ENCODE measurements around the gene CBLN2.

CBLN2 gene

DNA sequence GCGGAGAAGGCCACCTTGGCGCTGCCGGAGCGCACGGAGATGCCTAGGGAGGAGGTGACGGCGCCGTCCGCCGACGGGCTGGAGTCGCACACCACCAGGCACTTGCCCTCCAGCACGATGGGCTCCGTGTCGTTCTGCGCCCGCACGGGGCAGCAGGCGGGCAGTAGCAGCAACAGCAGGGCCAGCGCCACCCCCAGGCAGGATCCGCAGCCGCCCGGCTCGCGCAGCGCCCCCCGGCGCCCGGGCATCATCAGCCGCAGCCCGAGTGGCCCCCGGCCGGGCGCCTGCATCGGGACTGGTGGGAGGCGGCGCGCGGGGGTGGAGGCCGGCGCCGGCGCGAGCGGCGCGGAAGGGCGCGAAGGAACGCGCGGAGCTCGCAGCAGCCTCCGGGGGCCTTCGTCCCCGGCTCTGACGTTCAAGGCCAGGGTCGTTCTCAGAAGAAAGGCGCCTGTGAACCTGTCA lies 2.2 kb downstream of the CBLN2 start:
- Histone ChIP-seq H3K9me3 (ENCODE audit: severe bottlenecking) (no peaks in the 10 kb centered on the region), H3K4me3 (ENCODE audit: low read depth, low read length) (peak overlapping the region; percentile 49), H3K27me3 (ENCODE audit: insufficient read depth, low read depth, severe bottlenecking) (no peaks in the 10 kb centered on the region), H3K27ac (no peak overlapping the region), H3K36me3 (no peaks in the 10 kb centered on the region)
- peak; percentile 47 for DNase-seq
- TF ChIP-seq, protein P1, sequence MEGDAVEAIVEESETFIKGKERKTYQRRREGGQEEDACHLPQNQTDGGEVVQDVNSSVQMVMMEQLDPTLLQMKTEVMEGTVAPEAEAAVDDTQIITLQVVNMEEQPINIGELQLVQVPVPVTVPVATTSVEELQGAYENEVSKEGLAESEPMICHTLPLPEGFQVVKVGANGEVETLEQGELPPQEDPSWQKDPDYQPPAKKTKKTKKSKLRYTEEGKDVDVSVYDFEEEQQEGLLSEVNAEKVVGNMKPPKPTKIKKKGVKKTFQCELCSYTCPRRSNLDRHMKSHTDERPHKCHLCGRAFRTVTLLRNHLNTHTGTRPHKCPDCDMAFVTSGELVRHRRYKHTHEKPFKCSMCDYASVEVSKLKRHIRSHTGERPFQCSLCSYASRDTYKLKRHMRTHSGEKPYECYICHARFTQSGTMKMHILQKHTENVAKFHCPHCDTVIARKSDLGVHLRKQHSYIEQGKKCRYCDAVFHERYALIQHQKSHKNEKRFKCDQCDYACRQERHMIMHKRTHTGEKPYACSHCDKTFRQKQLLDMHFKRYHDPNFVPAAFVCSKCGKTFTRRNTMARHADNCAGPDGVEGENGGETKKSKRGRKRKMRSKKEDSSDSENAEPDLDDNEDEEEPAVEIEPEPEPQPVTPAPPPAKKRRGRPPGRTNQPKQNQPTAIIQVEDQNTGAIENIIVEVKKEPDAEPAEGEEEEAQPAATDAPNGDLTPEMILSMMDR (IDR thresholded peaks at IDR 0.05; ENCODE audit: low read depth, low read length): peak; percentile 63

DNA sequence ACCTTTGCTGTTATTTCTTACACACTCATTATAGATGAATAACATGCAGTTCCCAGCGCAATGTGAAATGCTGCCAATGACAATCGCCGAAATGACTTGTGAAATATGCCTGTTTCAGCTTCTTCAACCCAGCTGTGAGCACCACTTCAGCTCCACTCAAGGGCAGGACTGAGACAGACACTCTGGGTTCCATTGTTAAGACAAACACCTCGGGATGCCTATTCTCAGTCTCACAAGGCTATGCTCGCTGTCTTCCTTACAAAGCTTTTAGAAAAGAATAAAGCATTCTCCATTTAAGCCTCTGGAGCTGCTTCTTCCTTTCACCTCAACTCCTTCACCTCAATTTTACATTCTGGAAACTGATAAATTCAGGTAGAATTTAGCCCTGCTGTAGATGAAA lies 4.2 kb downstream of the CBLN2 start:
- H3K27me3 ChIP-seq (ENCODE audit: insufficient read depth, low read depth, severe bottlenecking): no peaks in the 10 kb centered on the region
- no peaks in the 10 kb centered on the region for H3K36me3 ChIP-seq
- no peak overlapping the region for H3K27ac ChIP-seq
- no peak for DNase-seq
- no peaks in the 10 kb centered on the region for H3K9me3 ChIP-seq (ENCODE audit: severe bottlenecking)
- H3K4me3 ChIP-seq (ENCODE audit: low read depth, low read length): no peak overlapping the region
- TF ChIP-seq, protein P1 (IDR thresholded peaks at IDR 0.05; ENCODE audit: low read depth, low read length): no peak

DNA sequence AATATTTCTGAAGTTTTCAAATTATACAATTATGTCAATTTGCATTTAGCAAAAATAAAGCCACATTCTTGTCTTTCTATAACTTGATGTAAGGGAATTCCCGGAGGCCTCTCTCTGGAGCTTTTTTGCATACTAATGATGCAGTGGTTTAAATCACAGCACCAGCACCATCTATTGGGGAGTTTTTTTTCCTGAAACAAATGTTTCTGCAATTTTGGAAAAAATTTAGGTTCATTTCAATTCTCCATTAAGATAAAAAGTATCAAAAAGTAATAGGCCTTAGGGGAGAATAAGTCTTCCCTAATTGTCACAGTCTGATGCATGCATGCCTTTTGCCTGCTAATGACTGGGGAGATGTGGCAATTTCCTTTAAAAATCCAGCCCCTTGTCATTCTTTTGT lies 13.5 kb downstream of the CBLN2 start:
- no peaks in the 10 kb centered on the region for H3K36me3 ChIP-seq
- H3K4me3 ChIP-seq (ENCODE audit: low read depth, low read length): no peak overlapping the region
- H3K27me3 ChIP-seq (ENCODE audit: insufficient read depth, low read depth, severe bottlenecking): no peaks in the 10 kb centered on the region
- H3K9me3 ChIP-seq (ENCODE audit: severe bottlenecking): no peaks in the 10 kb centered on the region
- DNase-seq: no peak
- H3K27ac ChIP-seq: no peak overlapping the region
- TF ChIP-seq, protein P1 (IDR thresholded peaks at IDR 0.05; ENCODE audit: low read depth, low read length): no peak

DNA sequence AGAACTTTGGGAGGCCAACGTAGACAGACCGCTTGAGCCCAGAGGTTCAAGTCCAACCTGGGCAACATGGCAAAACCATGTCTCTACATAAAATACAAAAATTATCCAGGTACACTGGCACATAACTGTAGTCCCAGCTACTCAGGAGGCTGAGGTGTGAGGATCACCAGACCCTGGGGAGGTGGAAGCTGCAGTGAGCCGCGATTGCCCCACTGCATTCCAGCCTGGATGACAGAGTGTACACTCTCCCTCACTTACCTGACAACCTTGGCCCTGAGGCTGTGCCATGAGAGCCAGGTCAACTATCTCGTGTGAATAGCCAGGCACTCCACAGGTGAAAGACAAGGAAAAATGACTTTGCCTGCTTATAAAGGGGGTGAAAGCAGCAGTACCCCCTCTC lies 39.3 kb downstream of the CBLN2 start:
- no peak overlapping the region for H3K27ac ChIP-seq
- H3K9me3 ChIP-seq (ENCODE audit: severe bottlenecking): no peaks in the 10 kb centered on the region
- no peak overlapping the region for H3K4me3 ChIP-seq (ENCODE audit: low read depth, low read length)
- no peaks in the 10 kb centered on the region for H3K27me3 ChIP-seq (ENCODE audit: insufficient read depth, low read depth, severe bottlenecking)
- no peak for DNase-seq
- TF ChIP-seq, protein P1 (IDR thresholded peaks at IDR 0.05; ENCODE audit: low read depth, low read length): no peak
- H3K36me3 ChIP-seq: no peaks in the 10 kb centered on the region

DNA sequence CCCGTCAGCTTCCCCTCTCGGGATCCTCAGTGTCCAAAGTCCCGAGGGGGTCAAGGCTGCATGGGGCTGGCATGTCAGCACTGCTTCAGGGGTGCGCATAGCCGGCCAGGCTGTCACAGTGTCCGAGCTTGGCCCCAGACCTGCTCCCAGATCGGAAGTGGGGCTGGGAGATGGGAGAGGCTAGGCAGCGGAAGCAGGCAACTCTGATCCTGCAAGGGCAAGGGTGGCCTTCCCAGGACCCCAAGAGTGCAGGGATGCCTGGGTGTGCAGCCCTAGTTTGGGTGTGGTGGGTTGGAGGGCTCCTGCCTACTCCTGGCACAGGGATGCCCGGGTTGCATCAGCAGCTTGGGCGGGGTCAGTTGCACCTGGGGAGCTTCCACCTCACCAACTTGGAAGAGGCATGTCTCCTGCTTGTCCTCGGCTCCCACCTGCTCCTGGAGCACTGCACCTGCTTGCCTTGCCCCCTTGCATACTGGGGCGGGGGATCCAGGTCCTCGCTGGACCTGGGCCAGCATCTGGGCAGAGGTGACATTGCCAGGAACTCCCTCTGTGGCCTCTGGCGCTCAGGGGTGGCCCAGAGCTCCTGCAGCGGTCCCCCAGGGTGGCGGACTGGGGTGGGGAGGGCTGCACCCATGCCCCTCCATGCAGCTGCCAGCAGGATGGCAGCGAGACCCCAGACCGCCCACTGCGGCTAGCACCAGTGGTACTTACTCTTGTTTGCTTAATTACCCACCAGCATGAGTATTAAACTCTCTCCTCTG lies 41.3 kb downstream of the CBLN2 start:
- no peak overlapping the region for H3K27ac ChIP-seq
- H3K27me3 ChIP-seq (ENCODE audit: insufficient read depth, low read depth, severe bottlenecking): no peaks in the 10 kb centered on the region
- no peaks in the 10 kb centered on the region for H3K36me3 ChIP-seq
- no peak overlapping the region for H3K4me3 ChIP-seq (ENCODE audit: low read depth, low read length)
- H3K9me3 ChIP-seq (ENCODE audit: severe bottlenecking): no peaks in the 10 kb centered on the region
- DNase-seq: no peak
- TF ChIP-seq, protein P1 (IDR thresholded peaks at IDR 0.05; ENCODE audit: low read depth, low read length): no peak

DNA sequence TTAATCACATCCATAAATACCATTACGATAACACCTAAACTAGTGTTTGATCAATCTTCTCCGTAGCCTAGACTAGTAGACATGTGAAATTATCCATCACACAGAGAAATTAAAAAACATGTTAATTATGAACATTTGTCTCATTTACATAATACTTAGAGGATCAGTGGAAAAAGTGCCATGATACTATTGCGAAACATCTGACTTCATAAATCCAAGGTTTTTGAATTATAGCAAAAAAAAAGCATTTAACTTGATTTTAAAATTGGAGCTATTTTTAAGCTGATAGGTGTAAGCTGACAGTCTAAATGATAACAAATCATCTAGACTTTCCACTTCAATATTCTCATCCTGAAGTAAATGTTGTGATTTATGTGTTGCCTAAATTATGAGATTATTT lies 51.6 kb downstream of the CBLN2 start:
- Histone ChIP-seq H3K9me3 (ENCODE audit: severe bottlenecking) (no peaks in the 10 kb centered on the region), H3K27me3 (ENCODE audit: insufficient read depth, low read depth, severe bottlenecking) (no peaks in the 10 kb centered on the region), H3K27ac (no peak overlapping the region), H3K36me3 (no peaks in the 10 kb centered on the region), H3K4me3 (ENCODE audit: low read depth, low read length) (no peak overlapping the region)
- TF ChIP-seq, protein P1 (IDR thresholded peaks at IDR 0.05; ENCODE audit: low read depth, low read length): no peak
- DNase-seq: no peak
